WTC11 (cell line): ENCODE measurements around the gene HSF5. TPM values are rescaled to one million over a fixed set of nuclear protein-coding genes. Genes with fewer than 3 reads are reported as not detected.

Experiments
- ATAC-seq: fragments of 200-7000 bp; cut with Tn5 transposase; 2 replicates; pipeline ENCODE4 v1.10.0; 2021; ENCODE audit warnings: mild to moderate bottlenecking, moderate library complexity
- CTCF ChIA-PET: fragments of 300-600 bp; sonication (Branson Sonifier 250); formaldehyde crosslinking; loops from one replicate; lab custom pipeline; 2021; ENCODE audit warnings: antibody characterized with exemption; lab: Charles Lee
- POLR2A ChIA-PET: fragments of 350-600 bp; sonication (Branson Sonifier 250); formaldehyde crosslinking; loops from one replicate; lab custom pipeline; 2021; ENCODE audit warnings: antibody characterized with exemption; lab: Charles Lee
- DNase-seq: peaks from one replicate; pipeline ENCODE4 v3.0.0; 2021; ENCODE audit warnings: low spot score
- H3K27ac Mint-ChIP-seq: 2 replicates; pipeline ENCODE4 v1.8.0; 2021; ENCODE audit warnings: mixed read lengths
- H3K27me3 Mint-ChIP-seq: 2 replicates; pipeline ENCODE4 v1.8.0; 2021; ENCODE audit warnings: low read depth, mild to moderate bottlenecking, moderate library complexity, mixed read lengths
- H3K36me3 Mint-ChIP-seq: 2 replicates; pipeline ENCODE4 v1.8.0; 2021; ENCODE audit warnings: mixed read lengths
- H3K4me1 Mint-ChIP-seq: 2 replicates; pipeline ENCODE4 v1.8.0; 2022; ENCODE audit warnings: mixed read lengths
- H3K4me3 Mint-ChIP-seq: 2 replicates; pipeline ENCODE4 v1.8.0; 2021; ENCODE audit warnings: mild to moderate bottlenecking, moderate library complexity, mixed read lengths
- H3K9me3 Mint-ChIP-seq: 2 replicates; pipeline ENCODE4 v1.8.0; 2021; ENCODE audit warnings: mixed read lengths
- CREB1 ChIP-seq: sonication (generic); formaldehyde crosslinking; IDR thresholded peaks from 2 replicates; pipeline ENCODE4 v1.8.0; 2023; ENCODE audit warnings: mild to moderate bottlenecking, missing genetic modification reagents
- CREM ChIP-seq: sonication (generic); formaldehyde crosslinking; IDR thresholded peaks from 2 replicates; pipeline ENCODE4 v1.8.1; 2022; ENCODE audit warnings: mild to moderate bottlenecking, missing genetic modification reagents, moderate library complexity
- KAT7 ChIP-seq: sonication (generic); formaldehyde crosslinking; IDR thresholded peaks from 2 replicates; pipeline ENCODE4 v1.8.1; 2023; ENCODE audit warnings: missing genetic modification reagents, mild to moderate bottlenecking, borderline replicate concordance
- MXD4 ChIP-seq: fragments of 250-450 bp; sonication (Bioruptor Pico); IDR thresholded peaks from 2 replicates; pipeline ENCODE4 v1.8.0; 2021; ENCODE audit warnings: mild to moderate bottlenecking, moderate library complexity, borderline replicate concordance
- NFYB ChIP-seq: sonication (generic); formaldehyde crosslinking; conservative IDR thresholded peaks from 2 replicates; pipeline ENCODE4 v1.8.0; 2022; ENCODE audit warnings: low read depth, missing genetic modification reagents
- OVOL2 ChIP-seq: fragments of 250-450 bp; sonication (Bioruptor Pico); IDR thresholded peaks from 2 replicates; pipeline ENCODE4 v1.9.0; 2021; ENCODE audit warnings: mild to moderate bottlenecking, borderline replicate concordance
- PRRX2 ChIP-seq: fragments of 250-450 bp; sonication (Bioruptor Pico); IDR thresholded peaks from 2 replicates; pipeline ENCODE4 v1.8.0; 2021; ENCODE audit warnings: mild to moderate bottlenecking
- RELA ChIP-seq: sonication (generic); formaldehyde crosslinking; IDR thresholded peaks from 2 replicates; pipeline ENCODE4 v1.8.1; 2022; ENCODE audit warnings: missing genetic modification reagents, mild to moderate bottlenecking, borderline replicate concordance
- SOX15 ChIP-seq: fragments of 250-450 bp; sonication (Bioruptor Pico); IDR thresholded peaks from 2 replicates; pipeline ENCODE4 v1.9.0; 2021; ENCODE audit warnings: mild to moderate bottlenecking
- SP1 ChIP-seq: sonication (generic); formaldehyde crosslinking; conservative IDR thresholded peaks from 2 replicates; pipeline ENCODE4 v1.8.1; 2022; ENCODE audit warnings: missing genetic modification reagents
- ZNF219 ChIP-seq: sonication (generic); formaldehyde crosslinking; IDR thresholded peaks from 2 replicates; pipeline ENCODE4 v1.8.0; 2023; ENCODE audit warnings: missing genetic modification reagents, mild to moderate bottlenecking, borderline replicate concordance
- ZNF423 ChIP-seq: fragments of 250-450 bp; sonication (Bioruptor Pico); IDR thresholded peaks from 2 replicates; pipeline ENCODE4 v2.1.2; 2022; ENCODE audit warnings: mild to moderate bottlenecking, moderate library complexity
- total RNA-seq: library from RNA; stranded (reverse); gene quantifications from 3 replicates; pipeline ENCODE4 v1.2.3, GENCODE V29; 2021
- TF ChIP-seq, protein P1 (sequence below): fragments of 250-450 bp; sonication (Bioruptor Pico); IDR thresholded peaks from 2 replicates; pipeline ENCODE4 v1.9.0; 2021; ENCODE audit warnings: mild to moderate bottlenecking
- TF ChIP-seq, protein P2 (sequence below): fragments of 250-450 bp; sonication (Bioruptor Pico); conservative IDR thresholded peaks from 2 replicates; pipeline ENCODE4 v1.9.0; 2021; ENCODE audit warnings: mild to moderate bottlenecking
- TF ChIP-seq, protein P3 (sequence below): sonication (generic); formaldehyde crosslinking; IDR thresholded peaks from 2 replicates; pipeline ENCODE4 v1.8.1; 2023; ENCODE audit warnings: mild to moderate bottlenecking, missing genetic modification reagents
- TF ChIP-seq, protein P4 (sequence below): fragments of 250-450 bp; sonication (Bioruptor Pico); IDR thresholded peaks from 2 replicates; pipeline ENCODE4 v1.9.0; 2021; ENCODE audit warnings: mild to moderate bottlenecking, borderline replicate concordance
- TF ChIP-seq, protein P5 (sequence below): fragments of 250-450 bp; sonication (Bioruptor Pico); IDR thresholded peaks from 2 replicates; pipeline ENCODE4 v1.9.0; 2021; ENCODE audit warnings: mild to moderate bottlenecking
- TF ChIP-seq, protein P6 (sequence below): sonication (generic); formaldehyde crosslinking; IDR thresholded peaks from 2 replicates; pipeline ENCODE4 v1.8.1; 2022; ENCODE audit warnings: low read depth, missing genetic modification reagents, borderline replicate concordance

The HSF5 gene
- total RNA-seq, 1 experiment from 2014 or later: 0.09 TPM

DNA sequence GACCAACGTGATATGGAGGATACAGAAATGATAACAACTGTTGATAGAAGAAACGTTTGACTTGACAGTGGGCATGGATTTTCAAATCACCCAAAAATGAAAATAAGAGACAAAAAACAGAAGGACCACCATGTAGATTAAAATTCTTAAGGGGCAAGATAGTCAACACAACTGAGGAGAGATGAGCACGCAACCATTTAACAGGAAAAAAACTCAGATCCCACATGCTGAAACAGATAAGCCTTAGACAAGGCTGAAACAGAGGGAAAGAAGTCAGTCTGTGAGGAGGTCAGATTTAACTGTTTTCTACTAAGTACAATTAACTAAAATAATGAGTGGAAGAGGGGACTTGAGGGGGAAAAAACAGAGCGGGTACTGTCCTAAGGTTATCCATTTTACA lies 92.0 kb downstream of the HSF5 start (continued):
- TF ChIP-seq KAT7: no peak
- TF ChIP-seq, protein P1, sequence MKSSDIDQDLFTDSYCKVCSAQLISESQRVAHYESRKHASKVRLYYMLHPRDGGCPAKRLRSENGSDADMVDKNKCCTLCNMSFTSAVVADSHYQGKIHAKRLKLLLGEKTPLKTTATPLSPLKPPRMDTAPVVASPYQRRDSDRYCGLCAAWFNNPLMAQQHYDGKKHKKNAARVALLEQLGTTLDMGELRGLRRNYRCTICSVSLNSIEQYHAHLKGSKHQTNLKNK (CRISPR knock-in tag): no peak
- TF ChIP-seq, protein P2, sequence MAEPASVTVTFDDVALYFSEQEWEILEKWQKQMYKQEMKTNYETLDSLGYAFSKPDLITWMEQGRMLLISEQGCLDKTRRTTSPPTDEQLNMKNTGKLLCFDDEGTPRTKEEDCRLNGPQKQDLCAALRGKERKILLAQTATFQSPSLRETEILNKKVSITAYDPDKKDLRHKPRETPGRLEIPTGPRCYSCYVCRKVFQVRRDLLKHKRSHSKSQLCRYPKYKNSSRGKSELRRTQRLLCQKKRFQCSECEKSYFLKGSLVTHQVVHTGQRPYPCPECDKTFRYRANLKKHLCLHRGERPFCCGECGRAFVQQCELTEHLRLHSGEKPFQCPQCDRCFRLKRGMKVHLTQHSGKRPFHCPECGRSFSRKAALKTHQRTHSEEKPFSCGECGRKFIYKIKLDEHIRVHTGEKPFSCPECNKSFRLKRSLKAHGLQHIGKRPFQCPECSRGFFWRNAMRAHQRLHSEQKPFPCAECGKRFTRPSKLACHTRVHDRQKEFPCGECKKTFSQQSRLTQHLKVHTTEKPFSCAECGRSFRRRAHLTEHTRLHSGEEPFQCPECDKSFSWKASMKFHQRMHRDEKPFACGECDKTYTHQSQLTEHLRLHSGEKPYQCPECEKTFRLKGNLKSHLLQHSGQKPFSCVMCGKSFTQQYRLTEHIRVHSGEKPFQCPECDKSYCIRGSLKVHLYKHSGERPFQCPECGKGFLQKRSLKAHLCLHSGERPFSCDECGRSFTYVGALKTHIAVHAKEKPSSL (CRISPR knock-in tag): no peak
- TF ChIP-seq, all 79 proteins: peak for 0

DNA sequence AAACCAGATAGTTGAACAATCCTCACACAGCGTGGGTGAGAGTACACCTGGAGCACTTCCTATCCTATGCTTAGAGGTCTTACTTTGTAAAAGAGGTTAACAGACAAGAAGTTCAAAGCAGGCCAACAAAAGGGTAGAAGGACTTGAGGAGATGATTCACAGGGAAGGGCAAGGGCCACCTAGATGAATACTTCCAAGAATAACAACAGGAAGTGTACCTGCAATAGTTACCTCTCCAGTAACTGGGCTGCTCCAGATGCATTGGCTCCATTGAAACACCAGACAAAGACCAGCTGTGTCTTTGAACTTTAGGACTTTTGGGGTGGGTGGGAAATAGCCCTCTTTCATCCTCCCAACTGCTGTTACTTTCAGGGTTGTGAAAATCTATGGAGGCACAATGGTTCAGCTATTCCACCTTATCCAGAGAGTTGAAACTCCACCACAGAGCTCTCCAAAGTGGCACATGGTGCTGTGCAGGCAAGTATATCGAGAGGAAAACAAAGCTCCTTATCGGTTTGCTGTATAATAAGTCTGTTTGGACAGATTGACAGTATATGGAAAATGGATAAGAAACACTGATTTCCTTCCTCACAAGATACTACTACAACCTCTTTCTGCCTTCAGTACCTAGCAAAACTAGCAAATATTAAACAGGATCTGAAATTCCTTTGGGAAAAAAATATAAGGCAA lies 93.5 kb downstream of the HSF5 start:
- H3K36me3 Mint-ChIP-seq: no peaks in the 10 kb centered on the region
- no peak; the same call in 1 of the 2 replicates for ATAC-seq
- POLR2A ChIA-PET: no interaction called here
- no peak overlapping the region for H3K27ac Mint-ChIP-seq
- DNase-seq: no peak
- H3K4me3 Mint-ChIP-seq: no peak overlapping the region
- H3K4me1 Mint-ChIP-seq: peaks cover 44% of the 10 kb centered on the region
- peaks cover 72% of the 10 kb centered on the region for H3K27me3 Mint-ChIP-seq
- TF ChIP-seq SOX15 (CRISPR knock-in tag): no peak
- no peak for TF ChIP-seq PRRX2
- TF ChIP-seq OVOL2: no peak
- no peak for TF ChIP-seq NFYB (CRISPR knock-in tag)
- TF ChIP-seq, protein P3, sequence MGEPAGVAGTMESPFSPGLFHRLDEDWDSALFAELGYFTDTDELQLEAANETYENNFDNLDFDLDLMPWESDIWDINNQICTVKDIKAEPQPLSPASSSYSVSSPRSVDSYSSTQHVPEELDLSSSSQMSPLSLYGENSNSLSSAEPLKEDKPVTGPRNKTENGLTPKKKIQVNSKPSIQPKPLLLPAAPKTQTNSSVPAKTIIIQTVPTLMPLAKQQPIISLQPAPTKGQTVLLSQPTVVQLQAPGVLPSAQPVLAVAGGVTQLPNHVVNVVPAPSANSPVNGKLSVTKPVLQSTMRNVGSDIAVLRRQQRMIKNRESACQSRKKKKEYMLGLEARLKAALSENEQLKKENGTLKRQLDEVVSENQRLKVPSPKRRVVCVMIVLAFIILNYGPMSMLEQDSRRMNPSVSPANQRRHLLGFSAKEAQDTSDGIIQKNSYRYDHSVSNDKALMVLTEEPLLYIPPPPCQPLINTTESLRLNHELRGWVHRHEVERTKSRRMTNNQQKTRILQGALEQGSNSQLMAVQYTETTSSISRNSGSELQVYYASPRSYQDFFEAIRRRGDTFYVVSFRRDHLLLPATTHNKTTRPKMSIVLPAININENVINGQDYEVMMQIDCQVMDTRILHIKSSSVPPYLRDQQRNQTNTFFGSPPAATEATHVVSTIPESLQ: no peak
- TF ChIP-seq, protein P4, sequence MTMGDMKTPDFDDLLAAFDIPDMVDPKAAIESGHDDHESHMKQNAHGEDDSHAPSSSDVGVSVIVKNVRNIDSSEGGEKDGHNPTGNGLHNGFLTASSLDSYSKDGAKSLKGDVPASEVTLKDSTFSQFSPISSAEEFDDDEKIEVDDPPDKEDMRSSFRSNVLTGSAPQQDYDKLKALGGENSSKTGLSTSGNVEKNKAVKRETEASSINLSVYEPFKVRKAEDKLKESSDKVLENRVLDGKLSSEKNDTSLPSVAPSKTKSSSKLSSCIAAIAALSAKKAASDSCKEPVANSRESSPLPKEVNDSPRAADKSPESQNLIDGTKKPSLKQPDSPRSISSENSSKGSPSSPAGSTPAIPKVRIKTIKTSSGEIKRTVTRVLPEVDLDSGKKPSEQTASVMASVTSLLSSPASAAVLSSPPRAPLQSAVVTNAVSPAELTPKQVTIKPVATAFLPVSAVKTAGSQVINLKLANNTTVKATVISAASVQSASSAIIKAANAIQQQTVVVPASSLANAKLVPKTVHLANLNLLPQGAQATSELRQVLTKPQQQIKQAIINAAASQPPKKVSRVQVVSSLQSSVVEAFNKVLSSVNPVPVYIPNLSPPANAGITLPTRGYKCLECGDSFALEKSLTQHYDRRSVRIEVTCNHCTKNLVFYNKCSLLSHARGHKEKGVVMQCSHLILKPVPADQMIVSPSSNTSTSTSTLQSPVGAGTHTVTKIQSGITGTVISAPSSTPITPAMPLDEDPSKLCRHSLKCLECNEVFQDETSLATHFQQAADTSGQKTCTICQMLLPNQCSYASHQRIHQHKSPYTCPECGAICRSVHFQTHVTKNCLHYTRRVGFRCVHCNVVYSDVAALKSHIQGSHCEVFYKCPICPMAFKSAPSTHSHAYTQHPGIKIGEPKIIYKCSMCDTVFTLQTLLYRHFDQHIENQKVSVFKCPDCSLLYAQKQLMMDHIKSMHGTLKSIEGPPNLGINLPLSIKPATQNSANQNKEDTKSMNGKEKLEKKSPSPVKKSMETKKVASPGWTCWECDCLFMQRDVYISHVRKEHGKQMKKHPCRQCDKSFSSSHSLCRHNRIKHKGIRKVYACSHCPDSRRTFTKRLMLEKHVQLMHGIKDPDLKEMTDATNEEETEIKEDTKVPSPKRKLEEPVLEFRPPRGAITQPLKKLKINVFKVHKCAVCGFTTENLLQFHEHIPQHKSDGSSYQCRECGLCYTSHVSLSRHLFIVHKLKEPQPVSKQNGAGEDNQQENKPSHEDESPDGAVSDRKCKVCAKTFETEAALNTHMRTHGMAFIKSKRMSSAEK: no peak
- TF ChIP-seq ZNF423: no peak
- TF ChIP-seq CREB1 (CRISPR knock-in tag): no peak
- TF ChIP-seq ZNF219 (CRISPR knock-in tag): no peak
- TF ChIP-seq, protein P5, sequence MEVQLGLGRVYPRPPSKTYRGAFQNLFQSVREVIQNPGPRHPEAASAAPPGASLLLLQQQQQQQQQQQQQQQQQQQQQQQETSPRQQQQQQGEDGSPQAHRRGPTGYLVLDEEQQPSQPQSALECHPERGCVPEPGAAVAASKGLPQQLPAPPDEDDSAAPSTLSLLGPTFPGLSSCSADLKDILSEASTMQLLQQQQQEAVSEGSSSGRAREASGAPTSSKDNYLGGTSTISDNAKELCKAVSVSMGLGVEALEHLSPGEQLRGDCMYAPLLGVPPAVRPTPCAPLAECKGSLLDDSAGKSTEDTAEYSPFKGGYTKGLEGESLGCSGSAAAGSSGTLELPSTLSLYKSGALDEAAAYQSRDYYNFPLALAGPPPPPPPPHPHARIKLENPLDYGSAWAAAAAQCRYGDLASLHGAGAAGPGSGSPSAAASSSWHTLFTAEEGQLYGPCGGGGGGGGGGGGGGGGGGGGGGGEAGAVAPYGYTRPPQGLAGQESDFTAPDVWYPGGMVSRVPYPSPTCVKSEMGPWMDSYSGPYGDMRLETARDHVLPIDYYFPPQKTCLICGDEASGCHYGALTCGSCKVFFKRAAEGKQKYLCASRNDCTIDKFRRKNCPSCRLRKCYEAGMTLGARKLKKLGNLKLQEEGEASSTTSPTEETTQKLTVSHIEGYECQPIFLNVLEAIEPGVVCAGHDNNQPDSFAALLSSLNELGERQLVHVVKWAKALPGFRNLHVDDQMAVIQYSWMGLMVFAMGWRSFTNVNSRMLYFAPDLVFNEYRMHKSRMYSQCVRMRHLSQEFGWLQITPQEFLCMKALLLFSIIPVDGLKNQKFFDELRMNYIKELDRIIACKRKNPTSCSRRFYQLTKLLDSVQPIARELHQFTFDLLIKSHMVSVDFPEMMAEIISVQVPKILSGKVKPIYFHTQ (CRISPR knock-in tag): no peak
- no peak for TF ChIP-seq SP1 (CRISPR knock-in tag)
- TF ChIP-seq CREM (CRISPR knock-in tag): no peak
- TF ChIP-seq, protein P6, sequence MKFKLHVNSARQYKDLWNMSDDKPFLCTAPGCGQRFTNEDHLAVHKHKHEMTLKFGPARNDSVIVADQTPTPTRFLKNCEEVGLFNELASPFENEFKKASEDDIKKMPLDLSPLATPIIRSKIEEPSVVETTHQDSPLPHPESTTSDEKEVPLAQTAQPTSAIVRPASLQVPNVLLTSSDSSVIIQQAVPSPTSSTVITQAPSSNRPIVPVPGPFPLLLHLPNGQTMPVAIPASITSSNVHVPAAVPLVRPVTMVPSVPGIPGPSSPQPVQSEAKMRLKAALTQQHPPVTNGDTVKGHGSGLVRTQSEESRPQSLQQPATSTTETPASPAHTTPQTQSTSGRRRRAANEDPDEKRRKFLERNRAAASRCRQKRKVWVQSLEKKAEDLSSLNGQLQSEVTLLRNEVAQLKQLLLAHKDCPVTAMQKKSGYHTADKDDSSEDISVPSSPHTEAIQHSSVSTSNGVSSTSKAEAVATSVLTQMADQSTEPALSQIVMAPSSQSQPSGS (CRISPR knock-in tag): no peak
- no peak for TF ChIP-seq MXD4 (CRISPR knock-in tag)
- no peak for TF ChIP-seq RELA (CRISPR knock-in tag)
- TF ChIP-seq, all 79 proteins: peak for 0
- no peaks in the 10 kb centered on the region for H3K9me3 Mint-ChIP-seq
- CTCF ChIA-PET: interaction anchor here (0.9 to 1.2 kb wide), 2 partner anchors 16 to 23 kb away, joined by 3 to 4 read pairs; partner anchors contain the start of gene RNF43
